ENCODE measurements around the gene RASGRF2. TPM values are rescaled to one million over a fixed set of nuclear protein-coding genes. Genes with fewer than 3 reads are reported as not detected.

RASGRF2 gene
- total and polyA plus RNA-seq, 2 of the 8 experiments (the other 6 are each of a cell fraction or from before 2014, with no cell fraction given) = 2.6 to 29.5 TPM

- DNase-seq (ENCODE audit: low read depth in 1 of 2, low spot score in 2 of 2) = no peak
- no peak overlapping the region for H3K4me2 ChIP-seq (ENCODE audit: insufficient read depth in 1 of 2, low read depth in 2 of 2, low read length in 2 of 2)
- no peak overlapping the region for H3K9ac ChIP-seq (replicated peaks in 1 of 4; ENCODE audit: extremely low read depth in 1 of 4, low read depth in 3 of 4, low read length in 3 of 4)
- no peak overlapping the region for H4K91ac ChIP-seq (replicated peaks; ENCODE audit: insufficient read length, low read length)
- peaks cover 0 to 6% of the 10 kb centered on the region in 2 experiments; a peak in 2 of 4 replicates for H3K79me2 ChIP-seq (ENCODE audit: control insufficient read depth in 1 of 2, insufficient read depth in 2 of 2, low read length in 2 of 2)
- CTCF ChIA-PET (ENCODE audit: partially characterized antibody) = interaction anchor here (1.2 kb wide), 1 partner anchor 90 kb away, joined by 3 read pairs; no protein-coding TSS in a partner anchor
- no peak overlapping the region for H2AFZ ChIP-seq (ENCODE audit: low read length)
- H3K23ac ChIP-seq (ENCODE audit: insufficient read length) = no peak overlapping the region
- no peak for TF ChIP-seq SP1 (IDR thresholded peaks at IDR 0.05; ENCODE audit: low read depth, low read length)
- no peak for TF ChIP-seq NRF1 (IDR thresholded peaks at IDR 0.05; ENCODE audit: low read depth, low read length)
- no peak for TF ChIP-seq TCF12 (IDR thresholded peaks at IDR 0.05; ENCODE audit: low read depth, low read length)
- TF ChIP-seq CTBP2 (IDR thresholded peaks at IDR 0.05; ENCODE audit: borderline replicate concordance, insufficient read depth, insufficient read length, low read length) = no peak
- no peak for TF ChIP-seq SIN3A (conservative IDR thresholded peaks at IDR 0.05 in 1 of 2, IDR thresholded peaks at IDR 0.05 in 1 of 2; ENCODE audit: low read depth in 1 of 2, low read length in 2 of 2)
- TF ChIP-seq BRCA1 (IDR thresholded peaks at IDR 0.05; ENCODE audit: low read depth, low read length) = no peak
- TF ChIP-seq GTF2F1 (IDR thresholded peaks at IDR 0.05; ENCODE audit: borderline replicate concordance, low read depth, low read length) = no peak
- TF ChIP-seq EP300 (IDR thresholded peaks at IDR 0.05; ENCODE audit: borderline replicate concordance in 1 of 2, low read depth in 2 of 2, low read length in 2 of 2) = no peak
- no peak for TF ChIP-seq NANOG (IDR thresholded peaks at IDR 0.05; ENCODE audit: insufficient read depth, low read depth, low read length, poor library complexity, severe bottlenecking)
- no peak for TF ChIP-seq POU5F1 (IDR thresholded peaks at IDR 0.05; ENCODE audit: low read depth, low read length)
- no peak for TF ChIP-seq SUZ12 (IDR thresholded peaks at IDR 0.05; ENCODE audit: low read length)
- no peak for TF ChIP-seq SP4 (IDR thresholded peaks at IDR 0.05; ENCODE audit: low read length)
- H3K56ac ChIP-seq (replicated peaks; ENCODE audit: insufficient read length, low read depth, low read length) = no peak overlapping the region
- H3K4me1 ChIP-seq (replicated peaks in 1 of 4; ENCODE audit: control insufficient read depth in 3 of 4, insufficient read depth in 4 of 4, low read length in 3 of 4) = no peaks in the 10 kb centered on the region
- 88% methylated on average over 1 of the region's 1 CpG; no CpG with 5 or more reads in 1 of the 2 experiments for WGBS, 2 experiments (ENCODE audit: extremely low coverage in 1 of 2, insufficient coverage in 1 of 2, insufficient read length in 1 of 2, insufficient replicate concordance in 2 of 2, low coverage in 1 of 2, low lambda C conversion rate in 2 of 2, missing lambda C conversion rate in 1 of 2)
- no peak overlapping the region for H2BK12ac ChIP-seq (ENCODE audit: low read depth, low read length)
- H4K8ac ChIP-seq (ENCODE audit: extremely low read depth, insufficient read depth, low read length) = no peak overlapping the region
- no peak overlapping the region for H3K14ac ChIP-seq (ENCODE audit: insufficient read length)
- no peak overlapping the region for H3K4me3 ChIP-seq (ENCODE audit: extremely low read depth in 1 of 4, insufficient read depth in 2 of 4, low read depth in 3 of 4, low read length in 4 of 4)
- no peaks in the 10 kb centered on the region for H3K23me2 ChIP-seq (ENCODE audit: low read depth, low read length)
- no peak overlapping the region for H3K4ac ChIP-seq (replicated peaks; ENCODE audit: insufficient read length, low read depth, low read length)
- POLR2A ChIA-PET (ENCODE audit: partially characterized antibody) = interaction anchor here (1.0 kb wide), 1 partner anchor 15 kb away, joined by 3 read pairs; no protein-coding TSS in a partner anchor
- no peaks in the 10 kb centered on the region for H4K20me1 ChIP-seq (replicated peaks in 1 of 2; ENCODE audit: control insufficient read depth in 1 of 2, insufficient read depth in 2 of 2, low read length in 2 of 2)
- no peak overlapping the region for H2BK120ac ChIP-seq (replicated peaks; ENCODE audit: low read depth, low read length)
- H3K9me3 ChIP-seq (ENCODE audit: insufficient read depth in 2 of 2, low read depth in 1 of 2, low read length in 1 of 2) = no peaks in the 10 kb centered on the region
- no peak overlapping the region for H4K5ac ChIP-seq (ENCODE audit: insufficient read length, low read depth, low read length)
- H2BK5ac ChIP-seq (ENCODE audit: low read depth, low read length) = no peak overlapping the region
- FAIRE-seq = no peak
- no peak overlapping the region for H2AK5ac ChIP-seq (ENCODE audit: low read depth, low read length)
- no peaks in the 10 kb centered on the region for H3K36me3 ChIP-seq (ENCODE audit: control insufficient read depth in 2 of 4, insufficient read depth in 4 of 4, low read length in 3 of 4)
- no peaks in the 10 kb centered on the region for H3K27me3 ChIP-seq (replicated peaks in 1 of 4; ENCODE audit: control insufficient read depth in 3 of 4, extremely low read depth in 1 of 4, insufficient read depth in 3 of 4, low read length in 3 of 4)
- no peaks in the 10 kb centered on the region for H3K79me1 ChIP-seq (ENCODE audit: low read depth, low read length)
- H3K27ac ChIP-seq (ENCODE audit: low read depth, low read length) = no peak overlapping the region
- no peak overlapping the region for H3K18ac ChIP-seq (ENCODE audit: extremely low read depth, low read length)
- no peak overlapping the region for H2BK20ac ChIP-seq (ENCODE audit: low read length)
- no peak overlapping the region for H2BK15ac ChIP-seq (ENCODE audit: low read length)
These were observed 17.6 kb downstream of the RASGRF2 start for GRCh38 chr5:80977764-80978163.

All from H1 (cell line).